ENCODE data around the gene EAF2.
"Not testable (repeated sequence)": the region's sequence is repeated elsewhere in the genome, so short reads cannot be mapped to it uniquely, and the experiment has no call there.

EAF2 gene

DNA sequence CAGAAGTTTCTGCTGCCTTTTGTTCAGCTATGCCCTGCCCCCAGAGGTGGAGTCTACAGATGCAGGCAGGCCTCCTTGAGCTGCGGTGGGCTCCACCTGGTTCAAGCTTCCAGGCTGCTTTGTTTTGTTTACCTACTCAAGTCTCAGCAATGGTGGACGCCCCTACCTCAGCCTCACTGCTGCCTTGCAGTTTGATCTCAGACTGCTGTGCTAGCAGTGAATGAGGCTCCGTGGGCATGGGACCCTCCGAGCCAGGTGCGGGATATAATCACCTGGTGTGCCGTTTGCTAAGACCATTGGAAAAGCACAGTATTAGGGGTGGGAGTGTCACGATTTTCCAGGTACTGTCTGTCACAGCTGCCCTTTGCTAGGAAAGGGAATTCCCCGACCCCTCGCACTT, 28.2 kb downstream of the EAF2 start:
- DNase-seq (ENCODE audit: low read depth): not testable (repeated sequence)

GRCh38 chr3:121863801-121864200, 28.8 kb downstream of the EAF2 start:
- no peak for DNase-seq (ENCODE audit: low read depth)

DNA sequence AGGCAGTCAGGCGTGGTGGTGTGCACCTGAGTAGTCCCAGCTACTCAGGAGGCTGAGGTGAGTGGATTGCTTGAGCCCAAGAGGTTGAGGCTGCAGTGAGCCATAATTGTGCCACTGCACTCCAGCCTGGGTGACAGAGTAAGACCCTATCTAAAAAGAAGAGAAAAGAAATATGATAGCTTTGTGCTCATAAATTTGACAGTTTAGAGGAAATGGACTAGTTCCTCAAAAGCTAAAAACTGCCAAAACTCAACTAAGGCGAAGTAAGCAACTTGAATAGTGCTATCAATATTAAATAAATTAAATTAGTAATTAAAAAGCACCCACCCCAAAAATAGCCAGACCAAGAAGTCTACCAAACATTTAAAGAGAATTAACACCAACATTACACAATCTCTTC, 34.7 kb downstream of the EAF2 start:
- DNase-seq (ENCODE audit: low read depth): no peak

GRCh38 chr3:121870717-121871116, 35.7 kb downstream of the EAF2 start:
- no peak for DNase-seq (ENCODE audit: low read depth)

- no peak for DNase-seq (ENCODE audit: low read depth)
Measured at GRCh38 chr3:121871430-121871829, 36.4 kb downstream of the EAF2 start.

DNA sequence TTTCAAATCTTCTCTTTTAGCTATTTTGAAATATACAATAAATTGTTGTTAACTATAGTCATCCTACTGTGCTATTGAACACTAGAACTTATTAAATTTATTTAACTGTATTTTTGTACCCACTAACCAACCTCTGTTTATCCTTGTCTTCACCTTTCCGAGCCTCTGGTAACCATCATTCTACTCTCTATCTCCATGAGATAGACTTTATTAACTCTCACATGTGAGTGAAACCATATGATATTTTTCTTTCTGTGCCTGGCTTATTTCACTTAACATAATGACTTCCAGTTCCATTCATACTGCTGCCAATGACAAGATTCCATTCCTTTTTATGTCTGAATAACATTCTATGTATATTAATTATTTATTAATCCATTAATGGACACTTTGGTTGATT, 43.4 kb downstream of the EAF2 start:
- DNase-seq (ENCODE audit: low read depth): no peak

DNA sequence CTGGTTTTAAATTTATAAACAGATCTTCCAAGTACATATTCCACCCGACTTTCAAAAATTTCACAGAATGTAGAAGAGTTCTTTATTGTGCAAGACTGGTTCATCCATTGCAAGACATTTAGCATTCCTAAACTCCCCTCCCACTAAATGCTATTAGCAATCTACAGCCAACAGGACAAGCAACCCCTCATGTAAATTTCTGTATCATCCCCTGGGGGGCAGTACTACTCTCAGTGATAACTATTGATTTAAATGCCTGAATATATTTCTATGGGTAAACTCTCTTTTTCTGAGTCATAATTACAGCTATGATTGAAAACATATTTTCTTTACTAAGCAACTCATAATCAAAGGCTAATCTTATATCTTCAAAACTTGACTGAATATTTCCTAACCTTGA, 48.5 kb downstream of the EAF2 start:
- no peak for DNase-seq (ENCODE audit: low read depth)

- DNase-seq (ENCODE audit: low read depth): no peak
Measured at GRCh38 chr3:121885386-121885785, 50.4 kb downstream of the EAF2 start.

GRCh38 chr3:121894301-121894990, 59.4 kb downstream of the EAF2 start, which contains the start of gene SLC15A2:
TSS of gene SLC15A2 (plus strand) at chr3:121894401. CDS start at chr3:121894477, 76 bp downstream.
- no peak for DNase-seq (ENCODE audit: low read depth)

GRCh38 chr3:121895121-121895520, 60.1 kb downstream of the EAF2 start:
- no peak for DNase-seq (ENCODE audit: low read depth)

DNA sequence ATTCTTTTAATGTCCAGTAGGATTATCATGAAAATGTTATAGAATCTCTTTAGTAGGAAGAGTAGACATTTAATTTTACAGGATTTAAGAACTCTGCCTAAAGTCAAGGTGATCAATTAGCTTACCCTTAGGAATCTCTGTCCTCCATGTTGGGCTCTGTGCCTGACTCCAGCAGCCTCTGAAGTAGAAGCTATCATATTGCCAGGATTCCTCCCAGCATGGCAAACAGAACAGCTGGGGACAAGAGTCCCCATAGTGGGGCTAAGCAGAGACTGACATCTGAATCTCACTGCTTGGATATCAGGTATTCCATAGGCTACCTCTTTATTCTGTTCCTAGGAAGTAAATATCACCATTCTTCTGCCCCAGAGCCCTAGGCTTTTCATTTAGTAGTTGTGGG, 60.7 kb downstream of the EAF2 start:
- DNase-seq (ENCODE audit: low read depth): no peak

- no peak for DNase-seq (ENCODE audit: low read depth)
Measured at GRCh38 chr3:121896823-121897222, 61.8 kb downstream of the EAF2 start.

GRCh38 chr3:121897296-121897695, 62.3 kb downstream of the EAF2 start:
- DNase-seq (ENCODE audit: low read depth): no peak

GRCh38 chr3:121913305-121913990, 78.4 kb downstream of the EAF2 start:
- no peak for DNase-seq (ENCODE audit: low read depth)

DNA sequence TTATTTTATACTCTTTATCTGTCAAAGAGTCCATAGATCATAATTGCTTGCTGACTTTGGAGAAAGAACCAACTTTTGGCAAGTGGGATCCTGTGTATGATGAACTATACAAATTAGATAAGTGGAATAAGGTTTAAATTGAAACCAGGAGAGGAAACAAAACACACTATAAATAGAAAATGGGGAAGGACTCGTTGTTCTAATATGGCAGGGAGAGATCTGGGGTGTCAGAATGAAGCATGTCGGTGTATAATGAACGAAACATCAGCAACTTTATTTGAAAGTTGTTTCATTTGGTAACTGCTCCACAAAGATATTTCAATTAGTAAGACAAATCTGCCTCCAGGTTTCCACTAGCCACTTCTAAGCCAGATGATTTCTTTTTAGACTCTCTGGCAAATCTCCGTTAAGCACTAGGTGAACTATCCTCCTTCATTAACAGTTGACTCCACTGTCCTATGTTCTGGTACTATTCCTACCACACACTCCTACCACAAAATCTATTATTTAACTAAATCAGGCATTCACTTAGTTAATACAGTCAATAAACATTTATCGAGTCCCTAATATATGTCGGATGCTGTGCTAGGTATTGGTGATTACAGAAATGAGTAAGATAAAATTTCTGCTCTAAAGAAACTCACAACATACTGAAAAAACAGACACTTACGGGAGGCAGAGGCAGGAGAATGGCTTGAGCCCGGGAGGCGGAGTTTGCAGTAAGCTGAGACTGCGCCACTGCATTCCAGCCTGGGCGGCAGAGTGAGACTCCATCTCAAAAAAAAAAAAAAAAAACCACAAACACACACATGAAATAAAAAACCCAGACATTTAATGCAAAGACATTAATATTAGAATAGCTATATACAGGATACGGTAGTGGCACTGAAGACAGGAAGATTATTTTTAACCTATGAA, 79.3 kb downstream of the EAF2 start:
- DNase-seq (ENCODE audit: low read depth): no peak

GRCh38 chr3:121916189-121916588, 81.2 kb downstream of the EAF2 start:
- no peak for DNase-seq (ENCODE audit: low read depth)

DNA sequence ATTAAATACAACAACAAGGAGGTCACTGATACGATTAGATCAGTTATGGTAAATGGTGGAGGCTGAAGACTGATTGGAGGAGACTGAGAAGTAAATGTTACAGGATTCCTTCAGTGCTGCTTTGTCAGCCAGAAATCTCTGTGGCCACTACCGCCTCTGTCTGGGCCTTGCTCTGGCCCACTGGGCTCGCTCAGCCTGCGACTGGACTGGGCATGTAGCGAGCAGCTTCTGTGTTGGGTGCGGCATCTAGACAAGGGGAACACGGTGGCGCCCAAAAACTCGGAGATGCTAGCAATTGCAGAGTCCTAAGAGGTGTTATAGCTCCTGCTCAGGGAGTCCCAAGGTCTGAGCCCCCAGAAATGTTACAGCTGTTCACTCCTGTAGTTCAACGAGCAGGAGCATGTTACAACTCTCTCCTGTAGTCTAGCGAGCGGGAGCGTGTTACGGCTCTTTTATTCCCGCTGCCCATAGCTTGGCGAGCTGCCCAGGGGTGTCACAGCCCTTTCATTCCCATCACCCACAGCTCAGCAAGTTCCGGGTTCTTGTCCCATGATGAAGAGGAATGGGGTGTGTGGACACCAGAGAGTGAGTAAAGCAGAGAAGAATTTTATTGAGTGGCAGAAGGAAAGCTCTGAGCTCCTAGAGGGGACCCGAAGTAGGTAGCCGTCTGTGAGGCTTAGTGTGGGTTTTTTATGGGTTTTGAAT, 83.9 kb downstream of the EAF2 start:
- no peak for DNase-seq (ENCODE audit: low read depth)

- DNase-seq (ENCODE audit: low read depth): no peak
Measured at GRCh38 chr3:121924734-121925133, 89.7 kb downstream of the EAF2 start.

DNA sequence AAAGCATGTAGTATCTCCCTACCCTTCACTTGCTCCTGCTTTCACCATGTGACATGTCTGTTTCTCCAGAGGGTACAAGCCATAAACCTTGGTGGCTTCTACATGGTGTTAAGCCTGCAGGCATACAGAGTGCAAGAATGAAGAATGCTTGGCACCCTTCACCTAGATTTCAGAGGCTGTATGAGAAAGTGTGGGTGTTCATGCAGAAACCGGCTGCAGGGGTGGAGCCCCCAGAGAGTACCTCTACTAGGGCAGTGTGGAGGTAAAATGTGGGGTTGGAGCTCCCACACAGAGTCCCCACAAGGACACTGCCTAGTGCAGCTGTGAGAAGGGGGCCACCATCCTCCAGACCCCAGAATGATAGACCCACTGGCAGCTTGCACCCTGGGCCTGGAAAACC, 91.4 kb downstream of the EAF2 start:
- DNase-seq (ENCODE audit: low read depth): no peak

All from activated T-cell treated with anti-CD3 and anti-CD28 coated beads for 24 hours (primary cell).